ENCODE data around the gene RFX4.

RFX4 gene

DNA sequence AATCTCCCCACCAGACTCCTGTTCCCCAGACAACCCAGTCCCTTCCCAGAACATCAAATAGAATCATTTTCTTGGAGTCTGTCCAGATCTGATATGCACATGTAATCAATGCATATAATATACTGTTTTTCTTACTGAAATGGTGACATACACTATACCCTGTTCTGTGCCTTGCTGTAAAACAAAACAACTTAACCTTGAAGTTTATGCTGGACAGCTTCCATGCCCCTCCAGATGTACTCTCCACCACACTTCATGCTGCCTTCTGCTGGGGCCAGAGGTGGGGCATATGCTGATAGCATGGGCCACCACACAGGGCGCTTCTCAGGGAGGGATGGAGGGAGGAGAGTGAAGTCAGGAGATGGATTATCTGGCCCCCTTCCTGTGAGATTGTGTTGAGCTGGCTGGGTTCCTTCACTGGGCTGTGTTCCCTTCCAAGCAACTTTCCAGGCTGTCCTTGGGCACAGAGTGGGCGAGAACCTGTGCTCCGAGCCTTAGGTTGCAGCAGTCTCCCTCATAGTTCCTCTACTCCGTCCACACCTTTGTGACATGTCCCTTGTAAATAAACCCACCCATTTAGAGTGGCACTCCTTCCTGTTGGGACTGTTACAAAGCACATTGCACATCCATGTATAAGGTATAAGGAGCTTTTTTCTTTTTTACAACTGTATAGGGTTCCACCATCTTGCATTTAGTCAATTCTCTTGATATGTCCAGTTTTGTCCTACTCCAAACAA, 114.0 kb downstream of the RFX4 start:
- DNase-seq (ENCODE audit: low read depth) = no peak
- TF ChIP-seq CTCF (IDR thresholded peaks at IDR 0.05; ENCODE audit: insufficient read depth, low read depth, low read length, missing control alignments) = no peak
- H3K4me3 ChIP-seq (ENCODE audit: low read depth, low read length) = no peak overlapping the region

DNA sequence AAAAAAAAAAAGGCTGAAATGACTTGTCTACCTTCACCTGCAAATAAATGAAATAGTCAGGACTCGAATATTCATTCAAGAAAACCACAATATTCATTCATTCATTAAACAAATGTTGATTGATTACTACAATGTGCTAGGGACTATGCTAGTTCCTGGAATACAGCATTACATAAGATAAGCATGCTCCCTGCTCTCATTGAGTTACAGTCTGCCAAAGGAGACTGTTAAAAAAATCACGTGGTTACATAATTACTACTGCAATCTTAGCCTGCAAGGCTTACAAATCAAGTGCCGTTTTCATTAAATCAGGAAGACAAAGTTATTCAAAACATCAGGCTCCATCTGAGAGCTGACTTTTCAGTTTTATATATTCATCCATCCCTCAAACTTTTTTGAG, 121.3 kb downstream of the RFX4 start:
- no peak overlapping the region for H3K4me3 ChIP-seq (ENCODE audit: low read depth, low read length)
- DNase-seq (ENCODE audit: low read depth) = no peak
- TF ChIP-seq CTCF (IDR thresholded peaks at IDR 0.05; ENCODE audit: insufficient read depth, low read depth, low read length, missing control alignments) = no peak

DNA sequence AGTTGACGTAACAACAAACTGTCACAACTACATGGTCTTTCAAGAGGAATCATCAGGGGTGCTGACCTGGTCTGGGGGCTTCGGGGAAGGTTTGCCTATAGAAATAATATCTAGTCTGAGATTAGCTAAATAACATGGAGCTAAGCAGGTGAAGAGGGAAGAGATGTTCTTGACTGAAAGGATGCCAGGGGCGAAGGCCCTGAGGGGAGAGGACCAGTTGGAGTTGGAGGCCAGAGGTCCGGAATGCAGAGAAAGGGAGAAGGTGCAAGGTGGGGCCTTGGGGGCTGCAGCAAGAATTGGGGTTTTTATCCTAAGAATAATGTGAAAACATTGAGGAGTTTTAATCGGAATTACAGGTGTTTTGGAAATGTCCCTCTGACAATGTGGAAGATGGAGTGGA, 123.2 kb downstream of the RFX4 start:
- DNase-seq (ENCODE audit: low read depth) = no peak
- no peak for TF ChIP-seq CTCF (IDR thresholded peaks at IDR 0.05; ENCODE audit: insufficient read depth, low read depth, low read length, missing control alignments)
- no peak overlapping the region for H3K4me3 ChIP-seq (ENCODE audit: low read depth, low read length)

GRCh38 chr12:106709068-106709511, 126.3 kb downstream of the RFX4 start:
- TF ChIP-seq CTCF (IDR thresholded peaks at IDR 0.05; ENCODE audit: insufficient read depth, low read depth, low read length, missing control alignments) = no peak
- no peak for DNase-seq (ENCODE audit: low read depth)
- no peak overlapping the region for H3K4me3 ChIP-seq (ENCODE audit: low read depth, low read length)

DNA sequence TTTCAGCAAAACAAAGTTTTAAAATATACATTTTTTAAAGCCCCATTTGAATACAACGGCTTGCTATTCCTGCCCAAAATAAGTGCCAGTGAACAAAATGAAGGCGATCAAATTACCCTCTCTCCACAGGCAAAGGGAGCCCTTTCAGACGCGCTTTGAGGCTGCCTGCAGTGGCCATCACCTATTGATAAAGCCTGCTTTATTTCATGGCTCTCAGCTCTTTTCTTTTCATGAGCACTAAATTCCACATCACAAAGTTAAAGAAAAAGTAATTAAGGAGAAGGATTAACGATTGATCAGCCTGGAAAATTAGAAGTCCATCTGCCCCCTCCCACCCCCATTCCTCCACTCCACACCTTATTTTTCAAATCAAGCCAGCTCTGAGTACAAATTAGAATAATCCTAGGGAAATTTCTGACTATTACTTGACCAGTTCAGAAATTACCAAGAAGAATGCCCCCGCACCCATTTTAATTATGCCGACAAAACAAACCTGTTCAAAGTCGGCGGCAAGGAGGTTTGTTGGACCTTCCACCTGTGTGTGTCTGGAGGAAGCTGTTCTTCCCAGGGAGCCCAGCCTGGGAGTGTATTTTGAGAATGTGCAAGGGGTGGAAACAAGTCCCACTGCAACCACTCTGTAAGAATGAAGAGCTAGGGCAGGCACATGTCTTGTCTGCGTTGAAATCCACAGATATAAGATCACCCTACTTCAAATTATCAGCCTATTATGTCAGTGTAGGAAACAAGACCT, 127.5 kb downstream of the RFX4 start:
- H3K4me3 ChIP-seq (ENCODE audit: low read depth, low read length) = no peak overlapping the region
- no peak for TF ChIP-seq CTCF (IDR thresholded peaks at IDR 0.05; ENCODE audit: insufficient read depth, low read depth, low read length, missing control alignments)
- DNase-seq (ENCODE audit: low read depth) = no peak

DNA sequence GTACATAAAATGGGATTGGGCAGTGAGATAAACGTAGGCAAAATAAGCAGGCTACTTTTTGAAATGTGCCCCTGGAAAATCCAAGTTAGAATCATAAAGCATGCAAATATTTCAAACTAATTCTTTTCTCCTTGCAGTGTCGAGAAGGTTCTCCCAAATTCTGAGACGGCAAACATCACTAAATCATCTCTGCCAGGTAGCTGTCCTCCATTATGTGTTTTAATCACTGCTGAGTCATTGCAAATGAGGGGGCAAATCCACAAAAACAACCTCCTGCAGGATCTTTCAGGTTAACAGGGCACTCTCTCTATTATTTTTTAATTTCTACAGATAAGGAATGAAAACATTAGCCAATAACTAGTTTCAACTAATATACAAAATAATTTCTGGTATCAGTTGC, 128.5 kb downstream of the RFX4 start:
- no peak overlapping the region for H3K4me3 ChIP-seq (ENCODE audit: low read depth, low read length)
- DNase-seq (ENCODE audit: low read depth) = no peak
- TF ChIP-seq CTCF (IDR thresholded peaks at IDR 0.05; ENCODE audit: insufficient read depth, low read depth, low read length, missing control alignments) = no peak
